ENCODE data around the gene PAX4.

Gene PAX4

DNA sequence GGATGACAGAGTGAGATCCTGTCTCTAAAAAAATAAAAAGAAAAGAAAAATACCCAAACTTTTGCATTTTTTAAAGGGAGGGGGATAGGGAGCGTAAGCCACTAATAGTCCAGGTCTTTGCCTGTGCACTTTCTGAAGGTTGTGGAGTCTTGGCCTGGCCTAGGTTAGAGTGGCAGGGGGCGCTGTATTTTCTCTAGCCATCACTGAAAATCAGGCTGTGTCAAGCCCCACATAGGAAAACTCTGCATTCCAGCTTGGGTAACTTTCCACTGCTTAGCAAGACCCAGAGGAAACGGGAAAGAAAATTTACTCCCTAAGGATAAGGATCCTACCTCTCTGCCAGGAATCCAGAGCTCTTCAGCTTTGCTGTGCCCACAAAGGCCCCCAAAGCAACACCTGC, 10.5 kb upstream of the PAX4 start:
- DNase-seq, result no peak

DNA sequence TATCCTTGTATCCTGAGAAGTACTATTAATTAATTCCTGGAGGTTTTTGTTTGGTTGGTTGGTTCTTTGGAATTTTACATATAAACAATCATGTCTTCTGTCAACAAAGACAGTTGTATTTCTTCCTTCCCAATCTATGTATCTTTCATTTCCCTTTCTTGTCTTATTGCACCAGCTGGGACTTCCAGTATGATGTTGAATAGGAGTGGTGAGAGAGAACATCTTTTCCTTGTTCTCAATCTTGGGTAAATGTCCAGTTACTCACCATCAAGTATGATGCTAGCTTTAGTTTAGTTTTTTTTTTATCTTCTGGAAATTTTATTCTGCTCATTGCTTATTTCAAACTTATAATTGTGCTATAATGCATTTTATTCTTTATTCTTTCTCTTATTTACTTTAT, 7.4 kb upstream of the PAX4 start:
- DNase-seq, result no peak

DNA sequence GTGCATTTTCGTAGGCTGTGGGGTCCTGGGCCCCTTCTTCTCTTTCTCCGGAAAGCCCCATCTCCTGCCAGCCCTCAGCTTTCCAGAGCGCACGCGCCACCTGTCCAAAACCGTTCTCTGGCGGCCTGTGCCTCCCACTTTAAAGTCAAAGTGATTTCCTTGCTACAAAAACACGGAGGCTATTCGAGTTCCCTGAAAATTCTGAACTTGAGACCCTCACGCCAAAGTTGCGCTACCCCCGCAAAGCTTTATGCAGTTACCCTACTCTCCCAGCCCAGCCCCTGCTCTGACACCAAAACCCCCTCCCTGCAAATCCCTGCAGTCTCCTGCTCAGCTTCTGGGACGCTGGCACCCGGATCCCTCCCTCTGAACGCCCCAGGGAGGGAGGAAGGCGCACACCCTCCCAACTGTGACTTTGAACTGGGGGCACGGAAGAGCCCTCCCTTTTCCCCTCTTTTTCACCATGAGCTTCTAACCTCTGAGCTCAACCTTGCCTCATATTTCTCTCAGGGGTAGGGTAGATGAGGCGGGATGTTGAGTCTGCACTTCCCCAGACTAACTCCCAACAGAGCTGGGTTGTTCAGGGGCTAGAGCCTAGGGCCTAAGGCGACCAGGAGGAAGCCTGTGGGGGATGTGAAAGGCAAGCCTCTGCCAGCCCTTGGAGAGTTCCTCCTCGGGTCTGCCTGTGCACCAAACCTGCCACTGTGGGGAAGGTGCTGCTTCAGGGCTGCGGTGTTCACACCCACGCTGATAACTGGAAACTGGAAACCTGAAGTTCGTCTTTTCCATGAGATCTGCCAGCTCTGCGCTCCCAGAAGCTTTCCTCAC, 2.7 kb upstream of the PAX4 start:
- DNase-seq, result no peak

DNA sequence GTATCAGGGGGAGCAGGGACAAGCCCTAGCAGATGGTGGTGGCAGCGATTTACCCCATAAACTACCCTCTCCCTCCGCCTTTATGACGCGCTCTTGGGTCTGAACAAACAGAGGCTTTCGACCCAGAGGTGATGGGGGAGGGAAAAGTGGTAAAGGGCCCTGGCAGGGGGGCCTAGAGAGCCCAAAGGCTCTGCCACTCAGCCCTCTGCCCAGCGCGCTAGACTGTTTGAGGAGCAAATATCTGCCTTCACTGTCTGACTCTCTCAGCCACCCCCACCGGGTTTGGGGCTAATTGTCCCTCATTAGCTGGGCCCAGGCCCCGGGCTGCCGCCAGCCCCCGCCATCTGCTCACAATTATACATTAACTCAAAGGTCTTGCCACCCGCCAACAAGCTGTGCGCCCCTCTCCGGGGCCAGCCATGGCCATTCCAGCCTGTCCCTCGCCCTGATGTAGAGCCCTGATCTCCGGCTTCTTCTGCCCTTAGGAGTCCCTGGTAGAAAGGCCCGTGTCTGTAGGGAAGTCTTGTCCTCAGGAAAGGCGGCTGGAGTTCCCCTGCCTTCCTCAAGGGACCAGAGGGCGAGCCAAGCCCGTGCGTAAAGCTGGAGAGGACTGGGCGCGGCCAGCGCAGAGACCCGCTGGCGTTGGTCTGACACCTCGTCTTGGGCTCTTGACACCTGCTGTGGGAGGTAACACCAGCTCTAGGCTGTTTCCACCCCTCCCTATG, 1.9 kb upstream of the PAX4 start:
- DNase-seq, result no peak

DNA sequence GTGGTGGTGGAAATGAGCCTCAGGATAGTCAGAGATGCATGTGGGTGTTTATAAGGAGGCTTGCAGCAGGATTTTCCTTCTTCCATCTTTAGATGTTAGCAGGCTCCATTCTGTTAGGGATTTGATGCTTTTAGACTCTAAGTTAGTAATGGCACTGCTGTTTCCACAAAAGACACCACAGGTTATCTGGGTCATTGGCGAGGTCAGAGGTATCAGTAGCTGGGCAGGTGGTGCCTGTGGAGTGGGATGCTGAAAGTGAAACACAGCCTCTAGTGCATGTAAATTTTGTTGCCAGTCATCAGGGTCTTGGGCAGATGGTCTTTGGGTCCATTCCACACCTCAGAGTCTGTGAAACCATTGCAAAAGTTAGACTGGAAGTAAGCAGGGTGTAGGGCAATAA, 833 bp upstream of the PAX4 start:
- DNase-seq, result no peak

DNA sequence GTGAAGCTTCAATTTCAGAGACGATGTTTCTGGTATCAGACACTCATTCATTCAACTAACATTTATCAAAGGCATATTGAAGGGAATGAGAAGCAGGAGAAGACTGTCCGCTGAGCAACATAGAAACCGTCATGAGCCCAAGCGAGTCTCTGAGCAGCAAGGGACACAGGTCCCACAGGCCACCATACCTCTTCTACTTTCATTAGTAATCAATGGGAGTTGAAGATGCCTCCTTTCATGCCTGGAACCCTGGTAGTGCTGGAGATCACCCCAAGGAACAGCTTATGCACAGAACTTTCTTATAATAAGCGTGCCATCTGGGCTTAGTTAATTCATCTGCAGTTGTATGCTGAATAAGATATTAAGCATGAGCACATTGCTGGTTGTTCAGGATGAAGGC, 1.2 kb downstream of the PAX4 start:
- DNase-seq, result no peak

DNA sequence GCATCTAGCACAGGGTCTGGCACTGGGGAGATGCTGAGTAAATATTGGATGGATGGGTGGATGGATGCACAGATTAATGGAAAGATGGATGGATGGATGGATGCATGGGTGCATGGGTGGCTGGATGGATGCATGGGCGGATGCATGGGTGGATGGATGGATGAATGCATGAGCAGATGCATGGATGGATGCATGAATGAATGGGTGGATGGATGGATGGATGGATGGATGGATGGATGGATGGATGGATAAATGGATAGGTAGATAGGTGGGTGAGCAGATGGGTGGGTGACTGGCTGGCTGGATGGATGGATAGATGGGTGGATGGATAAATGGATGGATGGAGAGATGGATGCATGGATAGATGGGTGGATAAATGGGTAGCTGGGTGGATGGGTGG, 5.7 kb downstream of the PAX4 start:
- DNase-seq, result no peak

DNA sequence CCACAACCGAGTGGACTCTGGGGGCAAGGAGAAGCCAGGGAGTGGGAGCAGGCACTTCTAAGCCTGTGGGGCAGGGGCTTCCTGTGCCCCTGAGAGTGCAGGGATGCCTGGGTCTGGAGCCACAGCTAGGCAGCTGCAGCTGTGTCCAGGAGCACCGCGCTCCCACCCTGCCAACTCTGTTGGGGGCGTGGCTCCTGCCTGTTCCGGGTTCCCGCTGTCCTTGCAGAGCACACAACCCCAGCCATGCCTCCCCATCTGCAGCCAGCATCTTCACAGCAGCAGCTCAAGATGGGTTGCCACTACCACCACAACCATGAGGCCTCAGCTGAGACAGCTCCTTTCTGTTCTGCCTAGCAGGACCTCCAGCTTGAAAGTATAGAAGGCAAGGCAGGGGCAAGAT, 8.6 kb downstream of the PAX4 start:
- DNase-seq, result no peak

DNA sequence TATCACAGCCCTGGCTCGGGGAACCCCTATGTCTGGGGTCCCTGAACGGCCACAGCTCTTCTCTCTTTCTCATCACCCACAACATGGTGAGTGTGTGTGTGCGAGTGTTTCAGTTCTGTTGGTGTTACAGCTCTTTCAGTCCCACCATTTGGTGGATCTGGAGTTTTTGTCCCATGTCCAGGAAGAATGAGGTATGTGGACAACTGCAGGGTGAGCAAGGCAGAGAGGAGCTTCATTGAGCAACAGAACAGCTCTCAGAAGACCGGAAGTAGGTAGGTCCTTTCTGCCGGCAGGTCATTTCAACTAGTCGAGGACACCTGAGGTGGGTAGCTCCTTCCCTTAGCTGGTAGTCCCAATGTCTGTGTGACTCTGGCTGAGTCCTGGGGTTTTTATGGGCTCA, 9.5 kb downstream of the PAX4 start:
- no peak for DNase-seq

DNA sequence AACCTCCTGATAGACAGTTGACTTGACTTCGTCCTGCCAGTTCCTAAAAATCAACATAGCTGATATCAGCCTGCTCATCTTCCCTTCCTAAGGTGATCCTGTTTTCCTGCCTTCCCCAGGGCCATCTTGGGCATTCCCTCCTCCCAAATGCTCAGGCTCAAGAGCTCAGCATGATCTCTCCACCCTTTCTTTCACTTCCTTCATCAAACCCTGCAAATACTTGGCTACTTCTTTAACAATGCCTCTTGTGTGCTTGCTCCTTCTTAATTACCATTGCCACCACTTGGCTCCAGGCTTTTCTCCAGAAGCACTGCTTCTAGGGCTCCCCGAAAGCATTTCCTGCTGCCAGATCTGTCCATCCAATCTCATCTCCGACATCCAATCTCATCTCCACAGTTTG, 17.1 kb downstream of the PAX4 start:
- DNase-seq, result no peak

DNA sequence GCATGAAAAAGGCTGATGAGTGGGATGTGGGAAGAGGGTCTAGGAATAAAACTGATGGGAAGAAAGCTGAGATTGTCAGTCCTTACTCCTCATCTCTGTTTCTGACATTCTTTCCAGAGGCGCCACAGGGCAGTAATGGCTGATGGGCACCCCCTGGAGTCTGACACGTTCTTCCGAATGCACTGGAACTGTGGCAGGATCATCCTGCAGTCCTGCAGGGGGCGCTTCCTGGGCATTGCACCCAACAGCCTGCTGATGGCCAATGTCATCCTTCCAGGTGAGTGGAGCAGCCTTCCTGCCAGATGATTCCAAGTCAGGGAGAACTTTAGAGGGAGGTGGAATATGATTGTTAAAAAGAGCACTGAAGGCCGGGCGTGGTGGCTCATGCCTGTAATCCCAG, 19.6 kb downstream of the PAX4 start:
- no peak for DNase-seq

DNA sequence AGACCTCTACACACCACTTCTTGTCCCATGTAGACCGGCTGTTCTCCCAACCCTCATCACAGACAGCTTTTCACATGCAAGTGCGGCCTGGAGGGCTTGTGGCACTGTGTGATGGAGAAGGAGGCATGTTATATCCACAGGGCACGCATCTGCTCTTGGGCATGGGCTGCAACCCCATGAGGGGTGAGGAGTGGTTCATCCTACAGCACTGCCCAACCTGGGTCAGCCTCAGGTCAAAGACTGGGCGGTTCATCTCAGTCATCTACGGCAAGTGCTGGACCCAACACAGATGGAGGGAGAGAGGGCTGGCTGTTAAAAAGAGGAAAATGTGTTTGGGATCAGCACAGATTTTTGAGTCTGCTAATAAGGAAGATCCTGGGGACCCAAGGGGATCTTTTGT, 22.2 kb downstream of the PAX4 start:
- DNase-seq, result no peak

DNA sequence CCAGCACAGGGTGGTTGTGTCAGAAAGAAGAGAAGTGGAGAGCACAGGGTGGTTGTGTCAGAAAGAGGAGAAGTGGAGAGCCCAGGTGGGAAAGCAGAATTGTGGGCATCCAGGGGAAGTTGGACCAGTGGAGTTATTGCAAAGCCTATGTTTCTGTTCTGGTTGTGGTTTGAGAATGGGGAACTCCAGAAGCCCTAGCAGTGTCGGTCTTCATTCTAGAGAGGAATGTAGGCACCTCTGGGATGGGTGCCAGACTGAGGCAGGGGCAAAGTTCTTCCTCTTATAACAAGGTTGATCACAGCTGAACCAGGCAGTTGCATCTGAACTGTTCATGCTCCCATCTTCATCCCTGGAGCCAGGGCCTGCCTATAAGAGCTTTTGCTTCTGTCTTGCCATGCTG, 23.5 kb downstream of the PAX4 start:
- DNase-seq, result no peak

DNA sequence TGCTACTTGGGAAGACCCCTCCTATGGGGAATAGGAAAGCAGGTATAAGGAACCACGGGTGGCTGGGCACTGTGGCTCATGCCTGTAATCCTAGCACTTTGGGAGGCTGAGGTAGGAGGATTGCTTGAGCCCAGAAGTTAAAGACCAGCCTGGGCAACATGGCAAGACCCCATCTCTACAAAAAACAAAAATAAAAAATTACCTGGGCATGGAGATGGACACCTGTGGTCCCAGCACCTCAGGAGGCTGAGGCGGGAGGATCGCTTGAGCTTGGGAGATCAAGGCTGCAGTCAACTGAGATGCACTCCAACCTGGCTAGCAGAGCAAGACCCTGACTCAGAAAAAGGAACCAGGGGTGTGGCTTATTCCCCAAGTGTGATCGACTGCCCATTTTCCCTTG, 25.4 kb downstream of the PAX4 start:
- DNase-seq, result no peak

DNA sequence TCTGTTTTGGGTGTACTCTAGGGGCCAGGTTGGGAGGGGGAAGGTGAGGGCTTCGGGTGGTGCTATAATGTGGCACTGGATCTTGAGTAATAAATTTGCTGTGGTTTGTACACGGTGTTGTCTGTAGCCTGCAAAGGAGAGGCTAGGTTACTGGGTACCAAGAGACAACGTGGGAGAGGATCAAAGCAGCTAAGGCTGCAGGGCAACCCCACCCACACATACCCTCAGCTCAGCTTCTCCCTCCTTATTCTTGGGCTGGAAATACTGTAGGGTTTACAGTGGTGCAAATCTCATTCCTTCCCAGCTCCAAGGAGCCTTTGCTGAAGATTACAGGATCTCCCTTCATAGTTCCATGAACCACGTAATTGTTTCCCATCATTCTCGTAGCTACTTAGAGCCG, 26.4 kb downstream of the PAX4 start:
- no peak for DNase-seq

DNA sequence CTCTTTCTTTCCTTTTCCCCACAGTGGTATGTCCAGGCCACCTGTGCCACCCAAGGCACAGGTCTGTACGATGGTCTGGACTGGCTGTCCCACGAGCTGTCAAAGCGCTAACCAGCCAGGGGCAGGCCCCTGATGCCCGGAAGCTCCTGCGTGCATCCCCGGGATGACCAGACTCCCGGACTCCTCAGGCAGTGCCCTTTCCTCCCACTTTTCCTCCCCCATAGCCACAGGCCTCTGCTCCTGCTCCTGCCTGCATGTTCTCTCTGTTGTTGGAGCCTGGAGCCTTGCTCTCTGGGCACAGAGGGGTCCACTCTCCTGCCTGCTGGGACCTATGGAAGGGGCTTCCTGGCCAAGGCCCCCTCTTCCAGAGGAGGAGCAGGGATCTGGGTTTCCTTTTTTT, 26.8 kb downstream of the PAX4 start:
- no peak for DNase-seq

DNA sequence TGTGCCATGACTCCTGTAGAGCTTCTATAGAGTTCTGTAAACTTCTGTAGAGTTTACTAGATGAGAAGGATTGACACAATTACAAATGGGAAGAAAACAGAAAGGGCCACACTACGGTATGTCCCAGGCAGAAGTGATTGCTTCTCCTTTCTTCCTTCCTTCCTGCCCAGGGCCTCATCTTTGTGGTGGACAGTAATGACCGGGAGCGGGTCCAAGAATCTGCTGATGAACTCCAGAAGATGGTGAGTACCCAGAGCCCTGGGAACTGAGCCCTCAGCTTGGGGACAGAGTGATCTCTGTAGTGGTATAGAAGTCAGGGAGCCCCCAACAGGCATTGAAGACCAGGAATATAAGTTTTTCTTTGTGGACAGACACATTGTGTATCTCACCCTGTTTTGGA, 28.0 kb downstream of the PAX4 start:
- DNase-seq, result no peak

DNA sequence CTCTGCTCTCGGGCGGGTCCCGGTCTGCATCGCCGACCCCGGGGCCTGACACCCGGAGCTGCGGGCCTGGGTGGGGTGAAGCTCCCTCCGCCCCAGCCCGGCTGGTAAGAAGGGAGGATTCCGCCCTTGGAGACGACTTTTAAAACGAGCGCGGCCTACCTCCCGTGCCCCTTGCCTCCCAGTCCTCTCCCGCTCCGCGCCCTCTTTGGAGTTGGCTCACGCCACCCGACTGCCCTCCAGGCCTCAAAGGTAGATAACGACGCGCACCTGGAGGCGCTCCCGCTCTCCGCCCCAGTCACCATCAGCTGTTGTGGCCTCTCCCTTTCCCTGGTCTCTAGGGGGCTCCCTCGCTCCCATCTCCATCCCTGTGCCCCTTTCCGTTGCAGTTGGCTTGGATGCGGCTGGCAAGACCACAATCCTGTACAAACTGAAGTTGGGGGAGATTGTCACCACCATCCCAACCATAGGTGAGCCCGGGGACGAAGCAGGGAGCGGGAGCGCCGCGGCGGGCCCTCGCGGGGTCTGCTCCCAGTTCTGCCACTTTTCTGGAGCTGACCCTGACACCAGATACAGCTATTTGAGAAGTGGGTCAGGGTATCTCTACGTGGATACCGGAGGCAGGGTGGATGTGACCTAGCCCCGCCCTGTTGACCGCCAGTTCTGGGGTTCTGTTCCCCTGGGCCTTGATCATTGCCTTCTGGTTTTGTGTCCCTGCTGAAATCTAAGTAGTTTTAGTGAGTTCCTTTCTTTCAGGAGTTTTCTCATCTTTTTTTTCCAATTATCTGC, 29.1 kb downstream of the PAX4 start:
- no peak for DNase-seq

DNA sequence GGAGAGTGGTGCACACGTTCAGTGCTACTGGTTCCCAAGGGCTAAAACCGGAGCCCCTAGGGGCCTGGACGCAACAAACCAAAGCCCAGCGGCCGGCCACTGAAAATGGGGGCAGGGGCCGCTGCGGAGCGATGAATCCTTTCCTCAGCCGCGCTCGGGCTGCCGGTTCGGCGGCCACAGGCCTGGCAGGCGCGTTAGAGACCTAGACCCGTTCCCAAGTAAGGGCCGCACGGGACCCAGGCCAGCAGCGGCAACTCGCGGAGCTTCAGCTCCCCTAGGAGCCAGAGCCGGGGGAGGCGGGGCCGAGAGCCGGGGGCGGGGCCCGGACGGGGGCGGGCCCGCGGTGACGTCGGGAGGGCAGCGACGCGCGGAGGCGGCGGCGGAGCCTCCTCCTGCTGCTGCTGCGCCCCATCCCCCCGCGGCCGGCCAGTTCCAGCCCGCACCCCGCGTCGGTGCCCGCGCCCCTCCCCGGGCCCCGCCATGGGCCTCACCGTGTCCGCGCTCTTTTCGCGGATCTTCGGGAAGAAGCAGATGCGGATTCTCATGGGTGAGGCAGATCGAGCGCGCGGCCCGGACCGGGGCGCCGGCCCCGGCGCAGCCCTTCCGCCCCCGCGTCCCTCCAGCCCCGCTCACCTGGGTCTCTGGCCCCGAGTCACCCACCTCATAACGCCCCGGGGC, 29.8 kb downstream of the PAX4 start, which contains the start of gene ARF5:
Gene ARF5, plus strand, starts transcription at position 393 of the 678 bp plus-strand sequence. Its CDS starts 88 bp downstream, at position 481.
- DNase-seq, result peak; percentile 82

DNA sequence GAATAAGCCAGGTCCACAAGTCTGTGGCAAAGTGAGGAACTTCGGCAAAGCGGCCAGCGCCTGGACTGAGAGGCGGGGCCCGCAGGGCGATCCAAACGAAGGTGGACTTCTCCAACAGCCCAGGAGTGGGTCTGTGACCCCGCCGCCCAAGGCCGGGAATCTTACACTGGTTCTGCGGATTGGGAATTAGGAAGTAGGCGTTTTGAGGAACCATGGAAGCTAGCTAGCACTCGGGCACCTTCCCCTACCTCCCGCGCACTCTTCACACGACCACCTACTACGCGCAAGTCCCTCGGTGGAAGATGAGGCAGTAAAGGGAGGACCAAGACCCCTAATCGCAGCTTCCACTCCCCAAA, 30.3 kb downstream of the PAX4 start:
- DNase-seq, result no peak

DNA sequence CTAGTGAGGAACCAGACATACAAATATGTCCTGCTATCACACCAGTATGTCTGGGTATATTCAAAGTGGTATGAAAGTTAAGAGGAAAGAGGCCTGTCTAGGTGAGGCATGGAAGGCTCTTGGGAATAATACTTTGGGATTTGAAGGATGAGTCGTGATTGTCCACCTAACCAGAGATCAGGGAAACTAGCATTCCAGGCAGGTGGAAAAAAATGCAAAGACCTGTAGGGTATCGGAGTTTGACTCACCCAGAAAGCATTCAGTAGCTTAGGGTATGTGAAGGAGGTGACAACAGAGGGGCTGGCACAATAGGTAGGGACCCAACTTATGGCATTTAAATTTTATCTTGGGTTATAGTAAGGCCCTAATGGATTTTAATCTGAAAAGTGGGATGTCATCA, 31.6 kb downstream of the PAX4 start:
- no peak for DNase-seq

DNA sequence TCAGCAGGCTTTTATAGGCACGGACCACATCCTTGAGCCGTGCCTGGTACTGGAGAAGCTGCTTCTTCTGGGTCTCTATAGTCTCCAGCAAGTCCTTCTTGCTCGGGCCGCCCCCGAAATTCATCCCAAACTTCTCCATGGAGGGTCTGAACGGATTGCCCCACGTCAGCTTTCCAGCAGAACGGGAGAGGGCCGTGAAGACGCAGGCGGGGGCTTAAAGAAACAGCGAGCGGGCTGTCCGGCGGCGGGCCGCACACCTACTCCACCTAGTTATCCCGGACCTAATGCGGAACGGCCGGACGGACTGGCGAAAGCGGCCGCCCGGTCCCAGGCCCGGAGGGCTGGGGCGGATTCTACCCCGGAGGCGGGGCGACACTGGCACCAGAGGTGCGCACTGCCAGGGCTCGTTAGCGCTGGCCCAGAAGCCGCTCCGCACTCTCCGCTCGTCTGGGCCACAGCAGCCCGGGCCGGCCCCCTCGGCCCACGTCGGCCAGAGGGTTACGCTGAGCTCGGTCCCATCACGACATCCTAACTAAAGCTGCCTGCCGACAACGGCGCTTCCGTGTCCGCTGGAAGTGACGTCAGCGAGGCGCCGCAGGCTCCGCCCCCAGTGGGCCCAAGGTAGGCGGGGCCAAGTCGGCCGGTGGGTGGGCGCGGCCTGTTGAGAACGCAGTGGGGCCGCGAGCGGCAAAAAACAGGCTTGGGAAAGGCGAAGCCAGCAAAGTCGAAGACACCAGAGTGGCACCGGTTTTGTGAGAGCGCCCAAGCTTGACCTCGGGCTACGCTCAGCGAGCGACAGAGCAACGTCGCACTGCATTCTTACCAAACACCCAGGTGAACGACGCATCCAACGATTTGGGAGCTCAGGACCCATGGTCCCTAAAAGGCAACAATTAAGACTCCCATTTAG, 32.6 kb downstream of the PAX4 start, which contains the start of gene GCC1:
Gene GCC1, minus strand, starts transcription at position 553 of the 910 bp plus-strand sequence. Its CDS starts 414 bp downstream, at position 139.
- DNase-seq, result peak; percentile 92
